Lower leg skin (tissue), 4 donors: ENCODE data around the gene NFIA. TPM values are rescaled to one million over a fixed set of nuclear protein-coding genes. Genes with fewer than 3 reads are reported as not detected.

ENCODE experiments used
- DNase-seq, 2 donors: peaks; one replicate each; pipeline ENCODE4 v3.0.0-alpha.2; 2019; ENCODE audit warnings: low spot score in 2 of 2
- H3K4me3 ChIP-seq: fragments of 200-600 bp; sonication (generic); 2 replicates; pipeline ENCODE4 v1.5.1; 2017; ENCODE audit warnings: mild to moderate bottlenecking, low read depth; ENCODE audit not compliant: poor library complexity, severe bottlenecking
- POLR2A ChIP-seq, 2 donors: fragments of 450-650 bp; IDR thresholded peaks; one replicate each; pipeline ENCODE4 v1.6.1; 2016 to 2017; ENCODE audit warnings: antibody characterized with exemption in 2 of 2, mild to moderate bottlenecking in 1 of 2, moderate library complexity in 1 of 2
- WGBS, 2 donors: methylation state at CpG; one replicate each; pipeline ENCODE4 v1.1.5; 2018; 5-methylcytosine and 5-hydroxymethylcytosine counted together
- intact Hi-C: fragments of 100-400 bp; cut with DNase I; formaldehyde crosslinking; loops from one replicate; pipeline ENCODE4 v1.15.0; 2023; ENCODE audit warnings: low total_unique reads
- total RNA-seq, 4 donors: library from RNA; depleted of rRNA; stranded (reverse); fragments of >200 nt; gene quantifications; one replicate each; pipeline ENCODE4 v1.1.0, GENCODE V29; 2016
- TF ChIP-seq, protein P1 (sequence below), 3 donors: fragments of 450-650 bp; IDR thresholded peaks; one replicate each; pipeline ENCODE4 v1.5.1; 2016; ENCODE audit warnings: antibody characterized with exemption in 3 of 3, mild to moderate bottlenecking in 3 of 3, moderate library complexity in 2 of 3

Gene NFIA
- total RNA-seq, 4 donors from 2014 or later = 26.0 to 32.5 (median 30.3) TPM

DNA sequence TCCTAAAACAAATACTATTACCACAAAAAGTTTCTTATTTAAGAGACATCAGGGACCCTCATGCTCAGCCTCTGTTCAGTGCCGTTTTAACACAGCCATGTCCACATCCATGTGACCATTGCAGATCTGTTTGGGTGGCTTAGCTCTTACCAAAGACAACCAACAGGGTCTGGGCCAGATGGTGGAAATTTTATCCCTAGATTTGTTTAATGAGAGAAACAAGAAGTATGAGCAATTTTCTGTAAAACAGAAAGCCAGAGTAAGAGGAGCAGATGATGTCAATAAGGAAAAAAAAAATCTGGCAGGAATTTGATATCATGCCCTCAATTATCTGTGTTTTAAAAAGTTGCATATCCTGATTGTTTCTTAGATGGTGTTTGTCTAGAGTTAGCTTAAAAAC is 342.7 kb downstream of the NFIA start:
- no peak for DNase-seq
- no peak overlapping the region for H3K4me3 ChIP-seq
- intact Hi-C loops = no loop called here
- 64 to 76% methylated on average over 1 of the region's 1 CpG for WGBS, 2 donors
- TF ChIP-seq, protein P1, sequence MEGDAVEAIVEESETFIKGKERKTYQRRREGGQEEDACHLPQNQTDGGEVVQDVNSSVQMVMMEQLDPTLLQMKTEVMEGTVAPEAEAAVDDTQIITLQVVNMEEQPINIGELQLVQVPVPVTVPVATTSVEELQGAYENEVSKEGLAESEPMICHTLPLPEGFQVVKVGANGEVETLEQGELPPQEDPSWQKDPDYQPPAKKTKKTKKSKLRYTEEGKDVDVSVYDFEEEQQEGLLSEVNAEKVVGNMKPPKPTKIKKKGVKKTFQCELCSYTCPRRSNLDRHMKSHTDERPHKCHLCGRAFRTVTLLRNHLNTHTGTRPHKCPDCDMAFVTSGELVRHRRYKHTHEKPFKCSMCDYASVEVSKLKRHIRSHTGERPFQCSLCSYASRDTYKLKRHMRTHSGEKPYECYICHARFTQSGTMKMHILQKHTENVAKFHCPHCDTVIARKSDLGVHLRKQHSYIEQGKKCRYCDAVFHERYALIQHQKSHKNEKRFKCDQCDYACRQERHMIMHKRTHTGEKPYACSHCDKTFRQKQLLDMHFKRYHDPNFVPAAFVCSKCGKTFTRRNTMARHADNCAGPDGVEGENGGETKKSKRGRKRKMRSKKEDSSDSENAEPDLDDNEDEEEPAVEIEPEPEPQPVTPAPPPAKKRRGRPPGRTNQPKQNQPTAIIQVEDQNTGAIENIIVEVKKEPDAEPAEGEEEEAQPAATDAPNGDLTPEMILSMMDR (IDR thresholded peaks at IDR 0.05) = no peak
- no peak for TF ChIP-seq POLR2A (IDR thresholded peaks at IDR 0.05)

DNA sequence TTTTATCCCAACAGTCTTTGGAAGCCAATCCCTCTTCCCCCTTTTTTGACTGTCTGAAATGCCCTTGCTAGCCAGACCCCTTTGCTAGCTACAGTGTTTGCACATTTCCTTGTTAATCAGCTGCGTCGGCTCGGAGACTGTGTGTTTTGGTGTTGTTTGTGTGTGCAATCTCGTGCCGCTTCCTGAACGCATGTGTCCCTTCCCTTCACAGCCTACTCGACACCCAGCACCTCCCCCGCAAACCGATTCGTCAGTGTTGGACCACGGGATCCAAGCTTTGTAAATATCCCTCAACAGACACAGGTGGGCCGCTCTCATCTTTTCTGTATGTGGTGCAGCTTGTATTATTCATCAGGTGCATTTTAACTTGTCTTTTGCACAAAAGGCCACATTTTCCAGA is 343.9 kb downstream of the NFIA start:
- WGBS, 2 donors = 86 to 92% methylated on average over 12 of the region's 12 CpGs
- intact Hi-C loops = no loop called here
- DNase-seq = no peak
- TF ChIP-seq, protein P1 (IDR thresholded peaks at IDR 0.05) = no peak
- no peak for TF ChIP-seq POLR2A (IDR thresholded peaks at IDR 0.05)
- H3K4me3 ChIP-seq = no peak overlapping the region

DNA sequence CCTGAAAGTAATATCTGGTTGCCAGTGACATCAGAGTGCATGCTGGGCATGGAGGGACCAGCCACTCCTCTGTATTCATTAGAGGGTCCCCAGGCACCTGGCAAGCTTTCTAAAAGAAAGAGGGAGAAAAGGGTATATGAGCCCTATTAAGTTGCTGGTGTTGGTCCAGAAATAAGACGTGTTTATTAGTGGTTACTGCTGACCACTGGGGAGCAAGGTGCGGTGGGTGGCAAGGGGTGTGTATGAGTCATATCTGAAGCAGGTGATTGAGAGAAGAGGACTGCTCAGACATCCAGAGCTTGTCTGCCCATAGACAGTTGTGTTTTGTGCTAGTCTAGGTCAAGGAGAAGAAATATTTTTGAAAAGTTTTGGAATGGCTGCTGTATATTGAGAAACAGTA is 344.5 kb downstream of the NFIA start:
- no peak for TF ChIP-seq POLR2A (IDR thresholded peaks at IDR 0.05)
- TF ChIP-seq, protein P1 (IDR thresholded peaks at IDR 0.05) = no peak
- no peak overlapping the region for H3K4me3 ChIP-seq
- intact Hi-C loops = no loop called here
- DNase-seq = no peak
- 80 to 86% methylated on average over 2 of the region's 2 CpGs for WGBS, 2 donors

DNA sequence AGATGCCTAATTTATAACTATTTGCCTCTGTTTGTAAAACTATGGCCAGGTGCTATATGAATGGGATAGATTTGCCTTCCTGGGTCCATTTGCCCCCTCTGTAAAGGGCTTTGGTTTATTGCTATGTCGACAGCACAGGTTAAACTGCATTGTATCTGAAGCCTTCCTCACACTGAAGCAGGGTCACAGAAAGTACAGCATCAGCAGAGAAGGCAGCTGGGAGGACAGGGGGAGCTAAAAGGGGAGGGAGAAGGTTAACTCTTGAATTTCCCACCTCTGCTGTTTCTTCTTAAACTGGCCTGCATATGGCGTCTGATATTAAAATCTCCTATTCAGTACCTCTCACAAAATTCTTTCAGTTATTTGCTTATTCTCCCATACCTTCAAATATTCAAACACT is 345.1 kb downstream of the NFIA start:
- no peak overlapping the region for H3K4me3 ChIP-seq
- intact Hi-C loops = no loop called here
- no peak for DNase-seq
- 78 to 80% methylated on average over 2 of the region's 2 CpGs for WGBS, 2 donors
- TF ChIP-seq, protein P1 (IDR thresholded peaks at IDR 0.05) = no peak
- no peak for TF ChIP-seq POLR2A (IDR thresholded peaks at IDR 0.05)

DNA sequence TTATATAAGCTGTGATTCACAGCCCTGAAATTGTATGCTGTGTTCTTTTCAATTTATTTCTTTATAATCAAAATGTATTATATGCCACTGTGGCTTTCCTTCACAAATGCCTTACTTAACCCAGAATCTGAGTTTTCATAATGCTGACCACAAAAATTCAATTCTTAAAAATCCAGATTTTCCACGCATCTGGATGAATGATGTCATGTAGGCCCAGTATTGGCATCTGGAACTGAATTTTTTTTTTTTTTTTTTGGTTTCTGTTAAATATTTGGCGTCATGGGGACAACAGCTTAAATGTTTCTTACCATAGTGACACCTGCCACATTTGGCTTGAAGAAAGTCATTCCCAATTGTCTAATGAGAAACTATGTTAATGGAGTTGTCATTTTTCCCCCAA is 345.8 kb downstream of the NFIA start:
- TF ChIP-seq, protein P1 (IDR thresholded peaks at IDR 0.05) = no peak
- no peak for TF ChIP-seq POLR2A (IDR thresholded peaks at IDR 0.05)
- no peak overlapping the region for H3K4me3 ChIP-seq
- whole genome bisulfite sequencing, 2 donors = 58 to 82% methylated on average over 2 of the region's 2 CpGs
- intact Hi-C loops = no loop called here
- DNase-seq = no peak

DNA sequence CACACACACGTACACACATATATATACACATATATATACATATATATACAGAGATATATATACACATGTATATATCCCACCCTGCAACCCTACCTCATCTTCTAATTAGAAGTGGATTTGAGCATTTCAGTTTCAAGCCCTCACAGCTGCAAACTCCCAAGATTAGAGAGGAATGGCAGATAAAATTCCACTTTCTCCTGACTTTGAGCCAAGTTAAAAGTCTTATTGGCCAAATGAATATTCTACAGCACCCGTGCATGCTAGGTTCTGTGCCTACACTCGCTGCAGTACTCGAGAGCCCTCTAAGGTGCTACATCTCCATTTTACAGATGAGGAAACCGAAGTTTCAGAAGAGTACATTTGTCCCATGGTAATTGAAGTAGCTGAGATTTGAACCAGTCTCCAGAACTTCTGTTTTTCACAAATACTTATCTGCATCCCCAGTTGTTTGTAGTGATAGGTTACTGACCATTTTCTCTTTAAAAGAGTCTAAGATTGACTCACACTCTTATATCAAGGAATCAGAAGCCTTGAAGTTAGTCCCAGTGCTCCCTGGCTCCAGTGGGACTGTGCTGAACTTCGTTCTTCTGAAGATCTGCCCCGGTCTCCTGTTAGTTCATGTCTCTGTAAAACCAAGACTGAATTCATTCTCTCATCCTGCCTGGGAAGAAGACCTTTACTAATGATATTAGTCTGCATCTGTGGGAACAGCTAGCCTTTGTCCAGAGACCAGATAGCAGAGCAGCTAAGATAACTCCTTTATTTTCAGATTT is 350.4 kb downstream of the NFIA start:
- no peak for TF ChIP-seq POLR2A (IDR thresholded peaks at IDR 0.05)
- TF ChIP-seq, protein P1 (IDR thresholded peaks at IDR 0.05) = no peak
- 81 to 83% methylated on average over 7 of the region's 7 CpGs for WGBS, 2 donors
- H3K4me3 ChIP-seq = no peak overlapping the region
- no peak for DNase-seq
- intact Hi-C loops = no loop called here
